Uterine smooth muscle cell (primary cell): ENCODE data around the gene SCGB1D4. TPM values are rescaled to one million over a fixed set of nuclear protein-coding genes. Genes with fewer than 3 reads are reported as not detected.

Experiments used
- total RNA-seq: library from RNA; depleted of rRNA; stranded (reverse); fragments of >200 nt; gene quantifications from 2 replicates; pipeline ENCODE4 v1.2.3, GENCODE V29; 2014

Gene SCGB1D4
- not detected in 2 replicates for total RNA-seq

GRCh38 chr11:62298975-62299374 lies at the start of gene SCGB1D4:
SCGB1D4 (minus strand) TSS chr11:62299075; CDS start chr11:62299010, 65 bp downstream.

GRCh38 chr11:62337303-62338181 lies 38.7 kb upstream of the SCGB1D4 start, which contains the start of gene ASRGL1:
ASRGL1 (plus strand) TSS chr11:62337448; CDS start chr11:62337978, 530 bp downstream.

GRCh38 chr11:62269654-62270278 lies 29.1 kb downstream of the SCGB1D4 start, which contains the start of gene SCGB2A2:
SCGB2A2 (plus strand) TSS chr11:62270158; CDS start chr11:62270217, 59 bp downstream.

Other genes with a start within 250 kb of the SCGB1D4 start
- gene INCENP, start 175.1 kb downstream of the SCGB1D4 start, total RNA-seq = 16.5 and 51.4 TPM in 2 replicates
- not detected in 2 replicates for gene SCGB1D1, start 108.9 kb downstream of the SCGB1D4 start, total RNA-seq
- not detected in 2 replicates for gene SCGB2A1, start 90.4 kb downstream of the SCGB1D4 start, total RNA-seq
- not detected in 2 replicates for gene SCGB1D2, start 56.8 kb downstream of the SCGB1D4 start, total RNA-seq
- not detected in 2 replicates for gene SCGB2A2, start 28.9 kb downstream of the SCGB1D4 start, total RNA-seq
- 0.12 and 1.00 TPM in 2 replicates for gene ASRGL1, start 38.4 kb upstream of the SCGB1D4 start, total RNA-seq
- not detected in 2 replicates for gene SCGB1A1, start 120.0 kb upstream of the SCGB1D4 start, total RNA-seq
- gene AHNAK, start 247.7 kb upstream of the SCGB1D4 start, total RNA-seq = 598 and 812 TPM in 2 replicates